ENCODE data around the gene LTC4S. TPM values are rescaled to one million over a fixed set of nuclear protein-coding genes. Genes with fewer than 3 reads are reported as not detected.

The LTC4S gene
- total and polyA plus RNA-seq, 9 of the 15 experiments (the other 6 are each of a cell fraction or from before 2014, with no cell fraction given), result 0.17 to 0.77 (median 0.75) TPM; not detected in 6

DNA sequence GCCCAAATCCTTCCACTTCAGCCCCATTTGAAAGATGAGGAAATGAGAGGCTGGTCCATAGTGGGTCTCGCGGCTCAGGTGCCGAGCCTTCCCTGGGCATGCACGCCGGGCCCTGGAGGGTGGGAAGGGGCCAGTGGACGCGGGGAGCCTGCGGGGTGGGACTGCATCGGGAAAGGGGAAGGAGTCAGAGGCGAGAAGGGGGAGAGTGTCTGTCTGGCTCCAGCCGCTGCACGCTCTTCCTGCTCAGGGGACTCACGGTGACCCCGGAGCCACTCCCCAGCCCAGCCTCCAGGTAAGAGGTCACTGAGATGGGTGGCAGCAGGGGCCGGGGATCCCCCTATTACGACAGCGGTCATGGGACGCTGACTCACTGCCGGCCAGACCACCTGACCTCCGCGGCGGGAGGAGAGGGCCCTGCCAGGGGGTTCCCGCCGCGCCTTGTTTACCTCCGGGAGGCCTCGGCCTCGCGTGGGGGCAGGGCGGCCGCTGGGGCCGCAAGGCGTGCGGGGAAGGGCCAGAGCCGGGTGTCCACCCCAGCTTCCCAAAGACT, 25.0 kb downstream of the LTC4S start (continued):
- no peak; the same call in 1 of the 2 replicates for TF ChIP-seq E4F1 (CRISPR knock-in tag; IDR thresholded peaks at IDR 0.05; ENCODE audit: borderline replicate concordance)
- TF ChIP-seq KLF1 (tag; IDR thresholded peaks at IDR 0.05), result no peak
- no peak for TF ChIP-seq ZNF253 (CRISPR knock-in tag; conservative IDR thresholded peaks at IDR 0.05)
- no peak for TF ChIP-seq PHB (CRISPR knock-in tag; IDR thresholded peaks at IDR 0.05)
- 0 out of 2 replicates have a peak, but pooled peaks have one; percentile 4 for TF ChIP-seq E2F3 (CRISPR knock-in tag; IDR thresholded peaks at IDR 0.05)
- TF ChIP-seq ZNF354B (CRISPR knock-in tag; IDR thresholded peaks at IDR 0.05), result no peak
- peak; percentile 98 for TF ChIP-seq JUN (IDR thresholded peaks at IDR 0.05; ENCODE audit: borderline replicate concordance, low read depth, low read length)
- TF ChIP-seq JUN (CRISPR knock-in tag; IDR thresholded peaks at IDR 0.05; ENCODE audit: borderline replicate concordance), result peak; percentile 59; the same call in 1 of the 2 replicates
- no peak for TF ChIP-seq ZNF507 (tag; conservative IDR thresholded peaks at IDR 0.05)
- no peak for TF ChIP-seq ZNF140 (CRISPR knock-in tag; IDR thresholded peaks at IDR 0.05)
- TF ChIP-seq, protein P1, sequence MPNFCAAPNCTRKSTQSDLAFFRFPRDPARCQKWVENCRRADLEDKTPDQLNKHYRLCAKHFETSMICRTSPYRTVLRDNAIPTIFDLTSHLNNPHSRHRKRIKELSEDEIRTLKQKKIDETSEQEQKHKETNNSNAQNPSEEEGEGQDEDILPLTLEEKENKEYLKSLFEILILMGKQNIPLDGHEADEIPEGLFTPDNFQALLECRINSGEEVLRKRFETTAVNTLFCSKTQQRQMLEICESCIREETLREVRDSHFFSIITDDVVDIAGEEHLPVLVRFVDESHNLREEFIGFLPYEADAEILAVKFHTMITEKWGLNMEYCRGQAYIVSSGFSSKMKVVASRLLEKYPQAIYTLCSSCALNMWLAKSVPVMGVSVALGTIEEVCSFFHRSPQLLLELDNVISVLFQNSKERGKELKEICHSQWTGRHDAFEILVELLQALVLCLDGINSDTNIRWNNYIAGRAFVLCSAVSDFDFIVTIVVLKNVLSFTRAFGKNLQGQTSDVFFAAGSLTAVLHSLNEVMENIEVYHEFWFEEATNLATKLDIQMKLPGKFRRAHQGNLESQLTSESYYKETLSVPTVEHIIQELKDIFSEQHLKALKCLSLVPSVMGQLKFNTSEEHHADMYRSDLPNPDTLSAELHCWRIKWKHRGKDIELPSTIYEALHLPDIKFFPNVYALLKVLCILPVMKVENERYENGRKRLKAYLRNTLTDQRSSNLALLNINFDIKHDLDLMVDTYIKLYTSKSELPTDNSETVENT (CRISPR knock-in tag; IDR thresholded peaks at IDR 0.05), result no peak
- TF ChIP-seq TCF7L2 (IDR thresholded peaks at IDR 0.05; ENCODE audit: low read depth, low read length), result no peak
- TF ChIP-seq RFX1 (IDR thresholded peaks at IDR 0.05), result no peak
- TF ChIP-seq NCOR1 (IDR thresholded peaks at IDR 0.05), result peak; percentile 93
- peak; percentile 81 for TF ChIP-seq USF1 (CRISPR knock-in tag; IDR thresholded peaks at IDR 0.05)
- TF ChIP-seq RAD21 (CRISPR knock-in tag; conservative IDR thresholded peaks at IDR 0.05 in 1 of 2, IDR thresholded peaks at IDR 0.05 in 1 of 2), result no peak; a peak in 1 of 4 replicates
- TF ChIP-seq PCBP2 (IDR thresholded peaks at IDR 0.05; ENCODE audit: low read depth, low read length, poor library complexity, severe bottlenecking), result no peak
- TF ChIP-seq BHLHE40 (IDR thresholded peaks at IDR 0.05; ENCODE audit: low read length), result peak; percentile 60
- no peak; the same call in 1 of the 2 replicates for TF ChIP-seq MAFF (IDR thresholded peaks at IDR 0.05; ENCODE audit: low read length)
- TF ChIP-seq NONO (IDR thresholded peaks at IDR 0.05; ENCODE audit: low read depth in 2 of 2, low read length in 1 of 2), result peak in 1 of 2 experiments; percentile 68; a peak in 1 of 4 replicates
- TF ChIP-seq, protein P2, sequence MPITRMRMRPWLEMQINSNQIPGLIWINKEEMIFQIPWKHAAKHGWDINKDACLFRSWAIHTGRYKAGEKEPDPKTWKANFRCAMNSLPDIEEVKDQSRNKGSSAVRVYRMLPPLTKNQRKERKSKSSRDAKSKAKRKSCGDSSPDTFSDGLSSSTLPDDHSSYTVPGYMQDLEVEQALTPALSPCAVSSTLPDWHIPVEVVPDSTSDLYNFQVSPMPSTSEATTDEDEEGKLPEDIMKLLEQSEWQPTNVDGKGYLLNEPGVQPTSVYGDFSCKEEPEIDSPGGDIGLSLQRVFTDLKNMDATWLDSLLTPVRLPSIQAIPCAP (CRISPR knock-in tag; IDR thresholded peaks at IDR 0.05; ENCODE audit: borderline replicate concordance), result no peak
- TF ChIP-seq ZKSCAN1 (IDR thresholded peaks at IDR 0.05; ENCODE audit: low read depth, low read length), result no peak
- peak; percentile 57; the same call in 1 of the 2 replicates for TF ChIP-seq FOXK1 (CRISPR knock-in tag; IDR thresholded peaks at IDR 0.05; ENCODE audit: borderline replicate concordance)

Data from K562 (cell line).